Measurements from ENCODE around the gene SLC30A1.
"Not testable (repeated sequence)": the region's sequence is repeated elsewhere in the genome, so short reads cannot be mapped to it uniquely, and the experiment has no call there.

SLC30A1 gene

GRCh38 chr1:211583011-211583992 lies 4.3 kb upstream of the SLC30A1 start:
- DNase-seq: peak; percentile 55 to 79 (median 72)

- no peak for DNase-seq
Observed at GRCh38 chr1:211581526-211581925, 2.6 kb upstream of the SLC30A1 start.

- DNase-seq: no peak
Observed at GRCh38 chr1:211580303-211580687, 1.3 kb upstream of the SLC30A1 start.

GRCh38 chr1:211579440-211580302 lies 710 bp upstream of the SLC30A1 start:
- DNase-seq: peak in 2 of 4 experiments; percentile 63 to 86

GRCh38 chr1:211577819-211578639 lies 932 bp downstream of the SLC30A1 start:
- peak; percentile 68 to 90 (median 78) for DNase-seq

GRCh38 chr1:211577277-211577818 lies 1.6 kb downstream of the SLC30A1 start:
- no peak for DNase-seq

- no peak for DNase-seq
Observed at GRCh38 chr1:211576717-211577116, 2.2 kb downstream of the SLC30A1 start.

- no peak for DNase-seq
Observed at GRCh38 chr1:211574705-211575104, 4.3 kb downstream of the SLC30A1 start.

- DNase-seq: no peak
Observed at GRCh38 chr1:211571998-211572397, 7.0 kb downstream of the SLC30A1 start.

- not testable (repeated sequence) for DNase-seq
Observed at GRCh38 chr1:211570378-211570777, 8.6 kb downstream of the SLC30A1 start.

GRCh38 chr1:211566431-211567025 lies 12.4 kb downstream of the SLC30A1 start:
- DNase-seq: no peak

- DNase-seq: no peak
Observed at GRCh38 chr1:211564084-211564483, 14.9 kb downstream of the SLC30A1 start.

- DNase-seq: no peak
Observed at GRCh38 chr1:211559222-211560010, 19.5 kb downstream of the SLC30A1 start.

GRCh38 chr1:211557894-211558625 lies 20.9 kb downstream of the SLC30A1 start:
- DNase-seq: no peak

GRCh38 chr1:211553549-211553948 lies 25.4 kb downstream of the SLC30A1 start:
- DNase-seq: no peak

- peak in 3 of 4 experiments; percentile 16 to 31 (median 25) for DNase-seq
Observed at GRCh38 chr1:211551638-211552460, 27.1 kb downstream of the SLC30A1 start.

- no peak for DNase-seq
Observed at GRCh38 chr1:211549092-211549711, 29.8 kb downstream of the SLC30A1 start.

GRCh38 chr1:211548321-211549091 lies 30.5 kb downstream of the SLC30A1 start:
- no peak for DNase-seq
